Measurements from ENCODE around the gene ANKDD1A.

ANKDD1A gene

GRCh38 chr15:64926661-64927060 lies 15.0 kb downstream of the ANKDD1A start:
- DNase-seq: no peak

- no peak for DNase-seq
These were observed 17.0 kb downstream of the ANKDD1A start for GRCh38 chr15:64928626-64929220.

- DNase-seq: no peak
These were observed 18.4 kb downstream of the ANKDD1A start for GRCh38 chr15:64930019-64930652.

GRCh38 chr15:64930778-64931371 lies 19.2 kb downstream of the ANKDD1A start:
- no peak for DNase-seq

GRCh38 chr15:64931381-64931780 lies 19.7 kb downstream of the ANKDD1A start:
- no peak for DNase-seq

- no peak for DNase-seq
These were observed 22.3 kb downstream of the ANKDD1A start for GRCh38 chr15:64934023-64934422.

- no peak for DNase-seq
These were observed 26.5 kb downstream of the ANKDD1A start for GRCh38 chr15:64938192-64938591.

GRCh38 chr15:64942356-64942755 lies 30.7 kb downstream of the ANKDD1A start:
- no peak for DNase-seq

- no peak for DNase-seq
These were observed 32.0 kb downstream of the ANKDD1A start for GRCh38 chr15:64943512-64944225.

GRCh38 chr15:64944961-64945360 lies 33.3 kb downstream of the ANKDD1A start:
- DNase-seq: no peak

GRCh38 chr15:64947211-64947610 lies 35.5 kb downstream of the ANKDD1A start:
- no peak for DNase-seq

GRCh38 chr15:64948916-64949315 lies 37.2 kb downstream of the ANKDD1A start:
- DNase-seq: no peak

- no peak for DNase-seq
These were observed 37.9 kb downstream of the ANKDD1A start for GRCh38 chr15:64949383-64950186.

GRCh38 chr15:64950888-64951287 lies 39.2 kb downstream of the ANKDD1A start:
- DNase-seq: no peak

GRCh38 chr15:64951777-64952418 lies 40.2 kb downstream of the ANKDD1A start:
- no peak for DNase-seq

GRCh38 chr15:64954395-64954794 lies 42.7 kb downstream of the ANKDD1A start:
- no peak for DNase-seq

- no peak for DNase-seq
These were observed 47.4 kb downstream of the ANKDD1A start for GRCh38 chr15:64959128-64959527.

- no peak for DNase-seq
These were observed 48.5 kb downstream of the ANKDD1A start for GRCh38 chr15:64960153-64960552.

- no peak for DNase-seq
These were observed 49.3 kb downstream of the ANKDD1A start for GRCh38 chr15:64961013-64961412.

GRCh38 chr15:64969401-64969800 lies 57.7 kb downstream of the ANKDD1A start:
- DNase-seq: no peak

- no peak for DNase-seq
These were observed 59.0 kb downstream of the ANKDD1A start for GRCh38 chr15:64970698-64971097.

- no peak for DNase-seq
These were observed 63.7 kb downstream of the ANKDD1A start for GRCh38 chr15:64975390-64975789.

Data from NCI-H2227 treated with DMSO at 0.1 percent for 48 hours (cell line).